Heart left ventricle (tissue), 16 donors: Measurements from ENCODE around the gene NOL12. TPM values are rescaled to one million over a fixed set of nuclear protein-coding genes. Genes with fewer than 3 reads are reported as not detected.
"Not testable (repeated sequence)": the region's sequence is repeated elsewhere in the genome, so short reads cannot be mapped to it uniquely, and the experiment has no call there.

Experiments
- ATAC-seq, 4 donors: fragments of 200-7000 bp; cut with Tn5 transposase; one replicate each; pipeline ENCODE4 v1.9.1; 2020 to 2022; ENCODE audit warnings: moderate library complexity in 4 of 4, mild to moderate bottlenecking in 3 of 4, moderate number of reproducible peaks in 1 of 4
- DNase-seq, 5 donors: peaks; one replicate each; pipeline ENCODE4 v3.0.0-alpha.2; 2020
- H3K27ac ChIP-seq, 12 donors: fragments of 200-600 bp; sonication (generic) in 4 of 12; one replicate each; pipeline versions ENCODE4 v1.5.0 to v1.8.0; 2016 to 2022; ENCODE audit warnings: mild to moderate bottlenecking in 2 of 12
- H3K27me3 ChIP-seq, 9 donors: fragments of 200-600 bp; sonication (generic) in 2 of 9; one replicate each; pipeline versions ENCODE4 v1.5.1 to v1.8.0; 2016 to 2022; ENCODE audit warnings: mild to moderate bottlenecking in 3 of 9
- H3K36me3 ChIP-seq, 9 donors: fragments of 200-600 bp; sonication (generic) in 2 of 9; one replicate each; pipeline versions ENCODE4 v1.5.0 to v1.8.0; 2018 to 2022; ENCODE audit warnings: mild to moderate bottlenecking in 2 of 9
- H3K4me1 ChIP-seq, 12 donors: fragments of 200-600 bp; sonication (generic) in 4 of 12; one replicate each; pipeline versions ENCODE4 v1.5.0 to v1.8.0; 2016 to 2022; ENCODE audit warnings: mild to moderate bottlenecking in 3 of 12
- H3K4me3 ChIP-seq, 12 donors: fragments of 200-600 bp; sonication (generic) in 4 of 12; one replicate each; pipeline versions ENCODE4 v1.5.0 to v1.8.0; 2017 to 2022; ENCODE audit warnings: mild to moderate bottlenecking in 9 of 12, moderate library complexity in 4 of 12
- H3K9me3 ChIP-seq, 12 donors: fragments of 200-600 bp; sonication (generic) in 4 of 12; one replicate each; pipeline versions ENCODE4 v1.5.0 to v1.8.0; 2016 to 2022; ENCODE audit warnings: mild to moderate bottlenecking in 1 of 12
- CTCF ChIP-seq, 12 donors: fragments of 200-600 bp; sonication (generic) in 4 of 12; IDR thresholded peaks; one replicate each; pipeline versions ENCODE4 v1.5.0 to v1.8.0; 2018 to 2022; ENCODE audit warnings: antibody characterized with exemption in 12 of 12, mild to moderate bottlenecking in 5 of 12
- POLR2A ChIP-seq, 2 donors: fragments of 450-650 bp; IDR thresholded peaks; one replicate each; pipeline ENCODE4 v1.6.1; 2017; ENCODE audit warnings: antibody characterized with exemption in 2 of 2, mild to moderate bottlenecking in 2 of 2, moderate library complexity in 2 of 2
- WGBS, 4 donors: extraction: QIAGEN DNeasy Blood & Tissue Kit in 2 of 4; methylation state at CpG; one replicate each; pipeline versions ENCODE4 v1.1.5 to v1.1.7; 2013 to 2018; 5-methylcytosine and 5-hydroxymethylcytosine counted together
- intact Hi-C, 10 donors: fragments of 100-400 bp; cut with DNase I; formaldehyde crosslinking; loops; one replicate each; pipeline versions ENCODE4 v1.11.1 to v1.14.2; 2022
- polyA plus RNA-seq, 2 donors: library from polyadenylated mRNA; stranded (reverse); fragments of 200-250 nt; gene quantifications; one replicate each; pipeline ENCODE4 v1.2.3, GENCODE V29; 2013
- total RNA-seq, 9 donors: library from RNA; depleted of rRNA in 2 of 9; stranded (reverse); fragments of >200 nt in 2 of 9; fragmentation: NEBNext Ultra II Directional in 3 of 9; extraction: Animal tissue kit (Norgen Biotek cat#: 25700) in 3 of 9; gene quantifications; one replicate each; pipeline versions ENCODE4 v1.1.0 to v1.2.4, GENCODE V29; 2016 to 2023
- donor health status: ischemic (EF 13 %, LVEDD 7.1; RV severe dilation, severe dysfunction).
- donor health status: healthy with polysubstance abuse.
- donor health status: DM: no; HTN: yes; CAD: no.
- donor health status: DM: no; HTN: no; CAD: no.
- donor health status: ischemic (EF 25% LVEDD 6.9; RV normal size, moderate dysfunction).
- donor health status: ischemic (EF 25% LVEDD 5.7; RV mildly dilated, moderate dysfunction).
- donor health status: healthy.
- donor health status: DM: yes; HTN: yes; CAD: no.
- donor health status: ischemic (EF 35%, LVEDD 5.7; RV mildly dilated, moderate dysfunction).
- donor health status: nonischemic (EF 11% LVEDD 7.7; RV severe dilation, severe dysfunction).
- donor health status: DM: yes; HTN: yes; CAD: no.
- donor health status: PGD.
- donor health status: ischemic (EF 29% LVEDD 5.4; RV normal size, mild dysfunction).
- donor health status: nonischemic (EF 23%, LVEDD 6.1; RV moderate dilation, normal function).

Gene NOL12
- total and polyA plus RNA-seq, 11 donors: 8.0 to 29.2 (median 14.3) TPM

- Histone ChIP-seq H3K27ac (no peak overlapping the region), H3K4me1 (no peaks in the 10 kb centered on the region), H3K4me3 (no peak overlapping the region), H3K9me3 (no peaks in the 10 kb centered on the region), H3K27me3 (no peaks in the 10 kb centered on the region), H3K36me3 (no peaks in the 10 kb centered on the region)
- DNase-seq: no peak
- TF ChIP-seq POLR2A (IDR thresholded peaks at IDR 0.05) (no peak), CTCF (IDR thresholded peaks at IDR 0.05) (no peak)
- intact Hi-C loops: no loop called here
- 90 to 93% (median 92%) methylated on average over 9 of the region's 9 CpGs for WGBS, 4 donors
- no peak for ATAC-seq
Measured at GRCh38 chr22:37716708-37717107, 30.6 kb downstream of the NOL12 start.

GRCh38 chr22:37717235-37717634, 31.1 kb downstream of the NOL12 start:
- H3K4me1 ChIP-seq, H3K9me3 ChIP-seq, H3K27me3 ChIP-seq, DNase-seq, intact Hi-C loops, H3K4me3 ChIP-seq, H3K36me3 ChIP-seq, H3K27ac ChIP-seq, ATAC-seq: not testable (repeated sequence)
- 93 to 97% (median 94%) methylated on average over 7 of the region's 7 CpGs for WGBS, 4 donors

GRCh38 chr22:37717746-37718305, 31.7 kb downstream of the NOL12 start:
- intact Hi-C loops, H3K27ac ChIP-seq, H3K9me3 ChIP-seq, H3K27me3 ChIP-seq, H3K4me3 ChIP-seq, H3K36me3 ChIP-seq, ATAC-seq, DNase-seq, H3K4me1 ChIP-seq: not testable (repeated sequence)
- 94 to 99% (median 95%) methylated on average over 22 to 38 of the region's 38 CpGs for WGBS, 4 donors

GRCh38 chr22:37725551-37726240, 39.6 kb downstream of the NOL12 start:
- ATAC-seq (peak in 2 of 4 donors; percentile 6 to 35), DNase-seq (no peak)
- Histone ChIP-seq H3K4me1 (peaks cover 0 to 33% (median 10%) of the 10 kb centered on the region in 12 donors), H3K36me3 (no peaks in the 10 kb centered on the region), H3K4me3 (no peak overlapping the region), H3K27ac (no peak overlapping the region), H3K27me3 (no peaks in the 10 kb centered on the region), H3K9me3 (no peaks in the 10 kb centered on the region)
- intact Hi-C loops: no loop called here
- WGBS, 4 donors: 94 to 97% (median 96%) methylated on average over 25 of the region's 25 CpGs
- TF ChIP-seq CTCF (IDR thresholded peaks at IDR 0.05) (no peak), POLR2A (IDR thresholded peaks at IDR 0.05) (no peak)

GRCh38 chr22:37726241-37726887, 40.2 kb downstream of the NOL12 start:
- no peak for DNase-seq
- H3K4me1 ChIP-seq: peaks cover 0 to 38% (median 10%) of the 10 kb centered on the region in 12 donors
- H3K27me3 ChIP-seq: no peaks in the 10 kb centered on the region
- WGBS, 4 donors: 83 to 94% (median 89%) methylated on average over 15 to 20 of the region's 20 CpGs
- intact Hi-C loops: no loop called here
- no peak for TF ChIP-seq POLR2A (IDR thresholded peaks at IDR 0.05)
- TF ChIP-seq CTCF (IDR thresholded peaks at IDR 0.05): peak in 2 of 12 donors; percentile 11 to 12
- H3K4me3 ChIP-seq: no peak overlapping the region
- H3K9me3 ChIP-seq: no peaks in the 10 kb centered on the region
- H3K27ac ChIP-seq: no peak overlapping the region
- no peaks in the 10 kb centered on the region for H3K36me3 ChIP-seq
- ATAC-seq: peak in 1 of 4 donors; percentile 6
